Gastrocnemius medialis (tissue), 4 donors: ENCODE data around the gene KLRK1.
"Not testable (repeated sequence)": the region's sequence is repeated elsewhere in the genome, so short reads cannot be mapped to it uniquely, and the experiment has no call there.

Experiments used
- CTCF ChIP-seq, 5 experiments: fragments of 450-650 bp in 3 of 5; fragments of 200-600 bp in 2 of 5; sonication (generic) in 2 of 5; IDR thresholded peaks in 4 of 5; conservative IDR thresholded peaks in 1 of 5; 1 replicate in 4 of 5; 2 replicates in 1 of 5; pipeline ENCODE4 v1.5.1; 2016 to 2019; ENCODE audit warnings: antibody characterized with exemption in 5 of 5, mild to moderate bottlenecking in 3 of 5, moderate library complexity in 3 of 5
- POLR2A ChIP-seq, 2 donors: fragments of 450-650 bp; IDR thresholded peaks; one replicate each; pipeline ENCODE4 v1.6.1; 2017; ENCODE audit warnings: antibody characterized with exemption in 2 of 2, mild to moderate bottlenecking in 2 of 2, moderate library complexity in 2 of 2

GRCh38 chr12:10430623-10431022 is 40.8 kb upstream of the KLRK1 start:
- TF ChIP-seq CTCF (IDR thresholded peaks at IDR 0.05 in 4 of 5, conservative IDR thresholded peaks at IDR 0.05 in 1 of 5); POLR2A (IDR thresholded peaks at IDR 0.05): not testable (repeated sequence)
